ELF-1 (cell line): ENCODE results near the gene OR51B6.
"Not testable (repeated sequence)": the region's sequence is repeated elsewhere in the genome, so short reads cannot be mapped to it uniquely, and the experiment has no call there.

Experiments
- DNase-seq: peaks from one replicate; pipeline ENCODE4 v3.0.0-alpha.2; 2016; ENCODE audit warnings: low read depth, low spot score

OR51B6 gene

GRCh38 chr11:5351208-5351607 lies at the start of gene OR51B6:
Gene OR51B6, plus strand, starts transcription at chr11:5351508. Its CDS starts 0 bp downstream, at chr11:5351508.
- DNase-seq = no peak

- no peak for DNase-seq
These were observed 49.5 kb upstream of the OR51B6 start, which contains the start of gene OR51B4 for GRCh38 chr11:5301846-5302245. Gene OR51B4, minus strand, starts transcription at chr11:5301946. Its CDS starts 0 bp downstream, at chr11:5301946.

- no peak for DNase-seq
These were observed 47.7 kb upstream of the OR51B6 start for GRCh38 chr11:5303626-5304025.

- no peak for DNase-seq
These were observed 47.3 kb upstream of the OR51B6 start for GRCh38 chr11:5304046-5304445.

- no peak for DNase-seq
These were observed 43.9 kb upstream of the OR51B6 start for GRCh38 chr11:5307256-5308019.

GRCh38 chr11:5310423-5310822 lies 40.9 kb upstream of the OR51B6 start:
- no peak for DNase-seq

GRCh38 chr11:5313326-5314023 lies 37.8 kb upstream of the OR51B6 start:
- not testable (repeated sequence) for DNase-seq

GRCh38 chr11:5317292-5317691 lies 34.0 kb upstream of the OR51B6 start:
- no peak for DNase-seq

GRCh38 chr11:5324197-5324596 lies 27.1 kb upstream of the OR51B6 start, which contains the start of gene OR51B2:
Gene OR51B2, minus strand, starts transcription at chr11:5324297. Its CDS starts 0 bp downstream, at chr11:5324297.
- no peak for DNase-seq

- DNase-seq = no peak
These were observed 16.1 kb upstream of the OR51B6 start for GRCh38 chr11:5335170-5335569.

GRCh38 chr11:5336331-5336730 lies 15.0 kb upstream of the OR51B6 start:
- DNase-seq = no peak

- DNase-seq = not testable (repeated sequence)
These were observed 14.1 kb upstream of the OR51B6 start for GRCh38 chr11:5337253-5337652.

GRCh38 chr11:5339771-5340322 lies 11.5 kb upstream of the OR51B6 start:
- DNase-seq = no peak

- DNase-seq = no peak
These were observed 7.6 kb upstream of the OR51B6 start, which contains the start of gene OR51B5 for GRCh38 chr11:5343474-5344335. Gene OR51B5, minus strand, starts transcription at chr11:5343524. Its CDS starts 0 bp downstream, at chr11:5343524.

- no peak for DNase-seq
These were observed 5.5 kb upstream of the OR51B6 start for GRCh38 chr11:5345831-5346230.

GRCh38 chr11:5348551-5349194 lies 2.6 kb upstream of the OR51B6 start:
- peak; percentile 2 for DNase-seq

- DNase-seq = no peak
These were observed 1.8 kb upstream of the OR51B6 start for GRCh38 chr11:5349550-5349949.

- not testable (repeated sequence) for DNase-seq
These were observed 4.7 kb downstream of the OR51B6 start for GRCh38 chr11:5356031-5356430.

- no peak for DNase-seq
These were observed 10.8 kb downstream of the OR51B6 start for GRCh38 chr11:5362017-5362625.

GRCh38 chr11:5363679-5364078 lies 12.4 kb downstream of the OR51B6 start:
- DNase-seq = no peak
